ENCODE measurements around the gene TMEM35A. TPM values are rescaled to one million over a fixed set of nuclear protein-coding genes. Genes with fewer than 3 reads are reported as not detected.

The TMEM35A gene
- total RNA-seq, 1 experiment from 2014 or later, result 4.3 TPM

DNA sequence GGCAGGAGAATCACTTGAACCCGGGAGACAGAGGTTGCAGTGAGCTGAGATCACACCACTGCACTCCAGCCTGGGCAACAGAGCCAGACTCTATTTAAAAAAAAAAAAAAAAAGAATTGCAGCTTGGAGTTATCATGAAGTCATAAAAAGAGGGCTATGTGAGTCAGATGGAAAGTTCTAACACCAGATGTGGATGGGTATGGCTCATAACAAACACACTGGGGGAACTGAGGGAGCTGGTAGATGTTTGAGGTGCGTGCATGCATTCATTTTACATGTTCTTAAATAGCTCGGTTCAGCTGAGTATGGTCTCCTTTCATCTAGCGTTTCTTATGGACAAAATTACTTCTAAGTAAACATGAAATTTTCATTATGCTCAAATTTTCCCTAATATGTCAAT, 38.5 kb upstream of the TMEM35A start:
- Histone ChIP-seq H4K5ac (ENCODE audit: insufficient read length, low read depth, low read length) (no peak overlapping the region), H3K18ac (ENCODE audit: insufficient read length, low read depth, low read length) (no peak overlapping the region), H2BK20ac (ENCODE audit: low read depth, low read length, poor library complexity, severe bottlenecking) (no peak overlapping the region), H4K20me1 (ENCODE audit: control insufficient read depth, insufficient read depth, insufficient read length) (no peaks in the 10 kb centered on the region), H3K56ac (ENCODE audit: insufficient read length, low read depth, low read length) (no peak overlapping the region), H3K4me1 (ENCODE audit: insufficient read depth, low read length) (no peaks in the 10 kb centered on the region), H3T11ph (ENCODE audit: low read length) (no peak overlapping the region), H3K4ac (ENCODE audit: low read depth, low read length) (no peak overlapping the region), H3K9ac (ENCODE audit: extremely low read depth, insufficient read length, low read length) (no peak overlapping the region), H3K79me1 (ENCODE audit: insufficient read depth, low read depth, low read length, poor library complexity, severe bottlenecking) (no peaks in the 10 kb centered on the region), H2BK15ac (ENCODE audit: low read depth, low read length) (no peak overlapping the region), H2BK5ac (ENCODE audit: insufficient read length, low read length) (no peak overlapping the region), H3K79me2 (ENCODE audit: insufficient read depth, low read length) (no peaks in the 10 kb centered on the region), H3K14ac (ENCODE audit: insufficient read depth, low read length) (no peak overlapping the region), H4K91ac (ENCODE audit: insufficient read length, low read depth, low read length) (no peak overlapping the region), H3K4me2 (ENCODE audit: insufficient read depth, insufficient read length, low read length) (no peak overlapping the region), H2AK5ac (ENCODE audit: insufficient read length, low read length) (no peak overlapping the region), H3K23me2 (ENCODE audit: insufficient read length, low read depth, low read length, poor library complexity, severe bottlenecking) (no peaks in the 10 kb centered on the region), H3K9me3 (ENCODE audit: control insufficient read depth, low read depth, low read length) (peaks cover 12% of the 10 kb centered on the region), H3K27ac (ENCODE audit: insufficient read length, low read depth, low read length) (no peak overlapping the region), H2AFZ (ENCODE audit: low read length) (no peak overlapping the region), H2BK12ac (ENCODE audit: insufficient read length, low read depth, low read length) (no peak overlapping the region), H2BK120ac (ENCODE audit: low read depth, low read length, poor library complexity, severe bottlenecking) (no peak overlapping the region), H3K27me3 (ENCODE audit: insufficient read depth, low read length) (no peaks in the 10 kb centered on the region), H3K23ac (ENCODE audit: insufficient read length, low read depth, low read length) (no peak overlapping the region), H4K8ac (replicated peaks; ENCODE audit: insufficient read length, low read depth, low read length) (no peak overlapping the region)
- peaks cover 8 to 36% (median 14%) of the 10 kb centered on the region in 3 experiments for H3K36me3 Mint-ChIP-seq (ENCODE audit: insufficient read depth in 1 of 3, low read depth in 3 of 3)
- no peaks in the 10 kb centered on the region for H3K4me1 Mint-ChIP-seq
- H3K27ac Mint-ChIP-seq, result no peak overlapping the region
- peaks cover 54 to 56% of the 10 kb centered on the region in 2 experiments for H3K9me3 Mint-ChIP-seq
- no peak for TF ChIP-seq CTCF (conservative IDR thresholded peaks at IDR 0.05)
- no peak overlapping the region for H3K4me3 Mint-ChIP-seq
- WGBS (ENCODE audit: extremely low coverage, insufficient read length, low lambda C conversion rate), result no CpG with 5 or more reads among the region's 4 CpGs
- DNase-seq, result no peak
- no peaks in the 10 kb centered on the region for H3K27me3 Mint-ChIP-seq (ENCODE audit: low read depth)
